22Rv1 (cell line): ENCODE results near the gene MSI2.
"Not testable (repeated sequence)": the region's sequence is repeated elsewhere in the genome, so short reads cannot be mapped to it uniquely, and the experiment has no call there.

Experiments used
- H3K27ac ChIP-seq: fragments of 450-650 bp; 2 replicates; pipeline ENCODE4 v1.5.1; 2017
- CTCF ChIP-seq: fragments of 450-650 bp; IDR thresholded peaks from 2 replicates; pipeline ENCODE4 v1.5.1; 2017; ENCODE audit warnings: mild to moderate bottlenecking
- ZFX ChIP-seq: fragments of 450-650 bp; IDR thresholded peaks from 2 replicates; pipeline ENCODE4 v1.6.1; 2017; ENCODE audit warnings: antibody characterized with exemption, borderline replicate concordance

The MSI2 gene

GRCh38 chr17:57215317-57215716 lies 41.0 kb upstream of the MSI2 start:
- TF ChIP-seq CTCF (no peak), ZFX (no peak)
- peak overlapping the region; percentile 61 for H3K27ac ChIP-seq

- no peak overlapping the region for H3K27ac ChIP-seq
- TF ChIP-seq CTCF: no peak
- no peak for TF ChIP-seq ZFX
These were observed 34.7 kb upstream of the MSI2 start for GRCh38 chr17:57221366-57222350.

GRCh38 chr17:57222422-57222821 lies 33.9 kb upstream of the MSI2 start:
- H3K27ac ChIP-seq: not testable (repeated sequence)

GRCh38 chr17:57225127-57225526 lies 31.2 kb upstream of the MSI2 start:
- H3K27ac ChIP-seq: no peak overlapping the region
- no peak for TF ChIP-seq CTCF
- no peak for TF ChIP-seq ZFX

- no peak overlapping the region for H3K27ac ChIP-seq
- no peak for TF ChIP-seq ZFX
- no peak for TF ChIP-seq CTCF
These were observed 29.5 kb upstream of the MSI2 start for GRCh38 chr17:57226793-57227192.

- H3K27ac ChIP-seq: no peak overlapping the region
- no peak for TF ChIP-seq ZFX
- no peak for TF ChIP-seq CTCF
These were observed 27.4 kb upstream of the MSI2 start for GRCh38 chr17:57228911-57229310.

GRCh38 chr17:57234061-57234738 lies 22.1 kb upstream of the MSI2 start:
- no peak for TF ChIP-seq CTCF
- no peak for TF ChIP-seq ZFX
- no peak overlapping the region for H3K27ac ChIP-seq
